ENCODE measurements around the gene HTD2.

DNA sequence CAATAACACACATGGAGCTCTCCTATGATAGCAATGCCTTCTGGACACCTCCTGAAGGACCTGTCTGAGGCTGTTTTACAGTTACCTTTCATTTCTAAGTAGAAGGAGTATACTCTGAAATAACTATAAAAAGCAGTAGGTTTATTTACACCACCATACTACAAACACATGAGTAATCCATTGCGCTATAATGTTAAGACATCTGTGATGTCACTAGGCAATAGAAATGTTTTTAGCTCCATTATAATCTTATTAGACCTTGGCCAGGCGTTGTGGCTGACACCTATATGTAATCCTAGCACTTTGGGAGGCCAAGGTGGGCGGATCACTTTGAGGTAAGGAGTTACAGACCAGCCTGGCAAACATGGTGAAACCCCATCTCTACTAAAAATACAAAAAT lies 51.1 kb downstream of the HTD2 start:
- TF ChIP-seq, protein P1, sequence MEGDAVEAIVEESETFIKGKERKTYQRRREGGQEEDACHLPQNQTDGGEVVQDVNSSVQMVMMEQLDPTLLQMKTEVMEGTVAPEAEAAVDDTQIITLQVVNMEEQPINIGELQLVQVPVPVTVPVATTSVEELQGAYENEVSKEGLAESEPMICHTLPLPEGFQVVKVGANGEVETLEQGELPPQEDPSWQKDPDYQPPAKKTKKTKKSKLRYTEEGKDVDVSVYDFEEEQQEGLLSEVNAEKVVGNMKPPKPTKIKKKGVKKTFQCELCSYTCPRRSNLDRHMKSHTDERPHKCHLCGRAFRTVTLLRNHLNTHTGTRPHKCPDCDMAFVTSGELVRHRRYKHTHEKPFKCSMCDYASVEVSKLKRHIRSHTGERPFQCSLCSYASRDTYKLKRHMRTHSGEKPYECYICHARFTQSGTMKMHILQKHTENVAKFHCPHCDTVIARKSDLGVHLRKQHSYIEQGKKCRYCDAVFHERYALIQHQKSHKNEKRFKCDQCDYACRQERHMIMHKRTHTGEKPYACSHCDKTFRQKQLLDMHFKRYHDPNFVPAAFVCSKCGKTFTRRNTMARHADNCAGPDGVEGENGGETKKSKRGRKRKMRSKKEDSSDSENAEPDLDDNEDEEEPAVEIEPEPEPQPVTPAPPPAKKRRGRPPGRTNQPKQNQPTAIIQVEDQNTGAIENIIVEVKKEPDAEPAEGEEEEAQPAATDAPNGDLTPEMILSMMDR (IDR thresholded peaks at IDR 0.05), result no peak
- no peak for TF ChIP-seq POLR2A (IDR thresholded peaks at IDR 0.05)
- TF ChIP-seq EP300 (IDR thresholded peaks at IDR 0.05), result no peak
